H4 (cell line): Measurements from ENCODE around the gene SORCS2. TPM values are rescaled to one million over a fixed set of nuclear protein-coding genes. Genes with fewer than 3 reads are reported as not detected.
"Not testable (repeated sequence)": the region's sequence is repeated elsewhere in the genome, so short reads cannot be mapped to it uniquely, and the experiment has no call there.

Experiments
- DNase-seq: peaks from one replicate; pipeline ENCODE4 v3.0.0-alpha.2; 2015; ENCODE audit warnings: low spot score
- total RNA-seq: library from RNA; depleted of rRNA; stranded (reverse); fragments of >200 nt; shearing (Covaris generic); gene quantifications from 2 replicates; pipeline ENCODE4 v1.2.3, GENCODE V29; 2014

The SORCS2 gene
- total RNA-seq, 1 experiment from 2014 or later = 0.02 TPM

DNA sequence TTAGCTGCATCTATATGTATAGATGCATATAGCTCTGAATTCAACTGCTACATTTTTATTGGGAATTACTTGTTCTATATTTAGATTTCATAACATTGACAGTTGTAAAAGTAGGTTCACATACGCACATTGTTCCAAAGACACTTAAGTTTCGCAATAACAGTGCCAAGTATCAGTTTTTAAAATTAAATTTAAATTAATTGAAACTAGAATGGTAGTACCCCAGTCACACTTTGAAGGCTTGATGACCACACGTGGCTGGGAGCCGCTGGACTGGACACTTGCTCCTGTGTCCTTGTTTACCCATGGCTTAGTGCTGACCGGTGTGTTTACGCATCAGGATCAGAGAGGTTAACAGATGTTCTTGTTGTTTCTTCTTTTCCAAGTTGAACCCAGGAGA is 383.1 kb downstream of the SORCS2 start:
- DNase-seq = no peak

DNA sequence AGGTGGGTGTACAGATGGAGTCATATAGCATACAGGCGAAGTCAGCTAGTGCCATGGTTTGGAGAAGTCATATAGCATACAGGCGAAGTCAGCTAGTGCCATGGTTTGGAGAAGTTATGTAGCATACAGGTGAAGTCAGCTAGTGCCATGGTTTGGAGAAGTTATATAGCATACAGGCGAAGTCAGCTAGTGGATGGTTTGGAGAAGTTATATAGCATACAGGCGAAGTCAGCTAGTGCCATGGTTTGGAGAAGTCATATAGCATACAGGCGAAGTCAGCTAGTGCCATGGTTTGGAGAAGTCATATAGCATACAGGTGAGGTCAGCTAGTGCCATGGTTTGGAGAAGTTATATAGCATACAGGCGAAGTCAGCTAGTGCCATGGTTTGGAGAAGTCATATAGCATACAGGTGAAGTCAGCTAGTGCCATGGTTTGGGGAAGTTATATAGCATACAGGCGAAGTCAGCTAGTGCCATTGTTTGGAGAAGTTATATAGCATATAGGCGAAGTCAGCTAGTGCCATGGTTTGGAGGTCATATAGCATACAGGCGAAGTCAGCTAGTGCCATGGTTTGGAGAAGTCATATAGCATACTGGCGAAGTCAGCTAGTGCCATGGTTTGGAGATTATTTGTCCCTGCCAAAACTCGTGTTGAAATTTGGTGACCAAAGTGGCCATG is 385.2 kb downstream of the SORCS2 start:
- not testable (repeated sequence) for DNase-seq

DNA sequence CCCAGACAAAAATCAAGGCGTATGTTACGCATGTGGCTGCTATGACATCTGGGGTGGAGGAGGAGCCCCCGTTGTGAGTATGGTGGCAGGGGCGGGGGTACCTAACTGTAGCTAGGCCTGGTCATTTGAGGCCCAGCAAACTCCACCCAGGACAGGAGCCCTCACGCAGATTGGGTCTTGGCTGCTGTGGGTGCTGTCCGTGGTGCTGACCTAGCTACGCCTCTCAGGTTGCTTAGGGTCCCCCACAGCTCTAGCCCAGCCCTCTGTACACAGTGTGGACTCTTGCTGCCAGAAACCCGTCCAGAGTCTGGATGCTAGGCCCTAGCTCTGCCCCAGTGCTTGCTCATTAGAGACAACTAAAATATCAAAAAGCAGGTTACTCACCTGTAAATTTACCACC is 389.1 kb downstream of the SORCS2 start:
- DNase-seq = no peak

DNA sequence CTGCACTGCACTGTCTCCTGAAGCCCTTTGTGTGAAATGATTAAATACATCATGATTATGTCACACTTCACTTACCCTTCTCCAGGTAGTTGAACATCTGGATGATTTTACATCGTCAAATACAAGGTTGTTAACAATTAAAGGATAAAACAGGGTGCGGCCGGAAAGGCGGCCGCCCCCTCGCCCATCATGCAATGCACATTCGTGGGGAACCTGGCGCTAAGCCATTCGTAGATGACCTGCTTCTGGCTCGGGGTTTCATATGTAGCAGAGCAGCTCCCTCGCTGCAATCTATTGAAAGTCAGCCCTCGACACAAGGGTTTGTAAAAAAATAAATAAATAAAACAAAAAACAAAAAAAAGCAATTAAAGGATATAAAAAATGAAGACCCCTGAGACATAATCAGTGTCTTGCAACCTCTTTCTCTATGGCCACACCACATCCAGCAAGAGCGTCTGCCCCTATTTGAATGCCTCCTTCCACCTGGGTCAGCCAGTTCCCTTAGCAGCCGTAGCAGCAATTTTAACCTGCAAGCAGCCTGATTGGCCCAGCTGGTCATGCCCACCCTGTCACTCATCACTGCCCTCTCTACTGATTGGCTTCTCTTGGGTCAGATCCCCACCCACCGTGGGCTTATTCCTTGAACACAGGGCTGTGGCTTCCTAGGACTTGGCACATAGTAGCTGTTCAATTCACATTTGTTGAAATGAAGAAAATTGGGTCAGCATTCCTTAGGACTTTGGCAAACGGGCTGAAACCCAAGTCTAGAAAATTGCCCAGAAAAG is 390.2 kb downstream of the SORCS2 start:
- no peak for DNase-seq

DNA sequence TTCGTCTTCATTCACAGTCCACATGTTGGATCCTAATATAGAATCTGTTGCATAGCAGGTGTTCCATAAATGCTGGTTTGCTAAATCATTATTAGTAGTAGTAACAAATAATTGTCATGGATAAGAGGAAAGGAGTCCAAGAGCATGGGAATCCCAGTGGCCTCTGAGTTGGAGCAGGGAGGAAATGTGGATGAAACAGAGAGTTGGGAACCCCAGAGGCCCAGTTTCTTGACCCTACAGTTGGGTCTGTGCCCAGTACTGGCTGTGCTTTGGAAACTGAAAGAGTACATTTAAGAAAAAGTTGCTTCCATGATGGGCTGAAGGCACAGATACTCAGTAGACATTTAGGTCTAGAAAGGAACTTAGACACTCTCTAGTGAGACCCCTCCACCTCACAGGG is 391.8 kb downstream of the SORCS2 start:
- no peak for DNase-seq

DNA sequence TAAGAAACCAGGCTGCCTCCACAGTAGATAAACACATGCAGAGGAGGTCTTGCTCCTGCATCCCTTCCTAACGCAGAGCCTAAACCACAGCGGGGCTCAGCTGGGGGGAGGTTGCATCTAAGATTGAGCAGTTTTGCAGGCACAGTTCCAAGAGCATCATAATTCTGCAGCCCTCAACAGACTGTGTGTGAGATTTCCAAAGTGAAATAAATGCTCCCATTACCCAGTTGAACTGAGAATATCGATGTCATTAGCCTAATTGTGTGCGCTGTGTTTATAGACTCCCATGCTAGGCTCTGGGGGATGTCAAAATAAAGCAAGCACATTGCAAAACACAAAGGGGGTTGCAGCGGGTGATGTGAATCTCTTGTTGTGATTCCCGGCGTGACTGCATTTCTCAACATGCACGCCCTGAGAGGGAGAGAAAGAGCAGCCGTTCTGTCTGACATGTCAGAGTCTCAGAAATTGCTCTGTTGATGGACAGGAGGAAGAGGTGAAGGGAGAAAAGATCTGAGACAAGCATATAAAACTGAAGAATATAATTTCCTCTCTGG is 392.3 kb downstream of the SORCS2 start:
- no peak for DNase-seq

DNA sequence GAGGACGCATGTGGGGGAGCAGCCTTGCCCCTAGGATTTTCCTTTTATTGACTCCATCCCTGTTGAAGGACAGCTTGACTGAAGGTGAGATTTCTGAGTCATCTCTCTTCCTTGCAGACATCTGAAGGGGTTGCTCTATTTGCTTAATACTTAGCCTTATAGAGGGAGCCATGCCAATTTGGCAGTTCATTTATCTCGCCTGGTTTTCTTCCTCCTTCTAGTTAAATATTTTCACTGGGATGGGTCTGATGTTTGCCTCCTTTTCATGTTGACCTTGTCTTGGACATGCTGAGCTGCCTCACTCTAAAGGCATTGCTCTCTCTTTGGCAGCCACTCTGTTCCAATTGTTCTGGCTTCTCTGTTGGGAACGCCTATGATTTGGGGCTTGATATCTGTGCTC is 393.4 kb downstream of the SORCS2 start:
- no peak for DNase-seq

DNA sequence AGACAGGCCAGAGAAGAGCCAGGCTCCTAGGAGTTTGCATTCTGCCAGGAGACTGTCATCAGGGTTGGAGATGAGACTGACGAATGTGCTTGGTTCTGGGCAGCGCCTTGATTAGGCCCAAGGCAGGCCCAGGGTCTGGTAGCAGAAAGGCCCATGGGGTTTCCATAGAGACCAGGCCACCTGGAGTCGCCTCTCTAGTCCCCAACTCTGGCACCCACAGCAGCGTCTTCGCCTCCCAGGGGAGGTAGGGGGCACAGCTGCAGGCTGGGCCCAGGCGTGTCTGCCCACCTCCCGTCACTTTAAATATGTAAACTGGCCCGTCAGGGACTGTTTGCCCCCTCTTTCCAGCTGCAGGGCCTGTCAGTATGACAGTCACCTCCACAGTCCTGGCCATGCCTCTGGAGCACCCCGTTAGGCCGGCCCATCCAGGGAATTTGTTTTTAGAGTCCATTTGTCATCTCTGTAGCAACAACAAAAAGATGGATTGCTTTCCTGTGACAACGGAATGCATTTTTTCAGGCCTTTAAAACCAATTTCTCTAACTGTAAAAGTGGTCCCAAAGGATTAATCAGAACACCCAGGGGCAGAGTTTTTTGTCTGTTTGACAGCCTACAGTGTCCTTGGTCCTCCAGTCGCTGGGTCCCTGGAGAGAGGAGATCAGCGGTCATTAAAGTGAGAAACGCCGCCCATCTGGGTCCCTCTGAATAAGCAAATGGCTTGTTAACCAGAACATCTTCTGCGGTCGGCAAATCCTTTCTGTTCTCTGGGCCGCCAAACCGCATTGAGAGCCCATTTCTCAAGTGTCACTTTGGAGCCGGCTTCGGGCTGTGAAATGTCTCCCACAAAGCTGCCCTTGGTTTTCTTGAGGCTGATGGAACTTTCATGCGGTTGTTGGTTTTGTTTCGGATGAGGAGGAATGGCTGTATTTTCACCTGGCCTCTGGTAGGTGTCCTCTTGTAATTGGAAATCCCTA is 395.4 kb downstream of the SORCS2 start:
- no peak for DNase-seq

DNA sequence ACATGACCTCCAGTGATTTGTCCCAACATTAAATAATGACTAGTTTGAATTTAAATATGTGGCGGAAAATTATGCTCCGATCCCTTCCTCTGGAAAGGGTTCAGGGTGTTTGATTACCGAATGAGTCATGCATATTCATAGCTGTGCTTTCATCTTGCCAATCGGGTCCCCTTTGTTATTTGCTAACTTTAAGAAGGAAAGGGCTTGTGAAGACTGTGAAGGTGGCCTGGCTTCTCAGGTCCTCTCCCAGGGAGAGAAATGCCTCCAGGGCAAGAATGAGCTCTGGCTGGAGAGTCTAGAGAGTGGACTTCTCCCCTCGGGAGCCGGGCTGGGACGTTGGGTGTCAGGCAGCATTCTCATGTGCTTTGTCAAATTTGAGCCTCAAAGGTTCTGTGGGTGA is 397.9 kb downstream of the SORCS2 start:
- no peak for DNase-seq

DNA sequence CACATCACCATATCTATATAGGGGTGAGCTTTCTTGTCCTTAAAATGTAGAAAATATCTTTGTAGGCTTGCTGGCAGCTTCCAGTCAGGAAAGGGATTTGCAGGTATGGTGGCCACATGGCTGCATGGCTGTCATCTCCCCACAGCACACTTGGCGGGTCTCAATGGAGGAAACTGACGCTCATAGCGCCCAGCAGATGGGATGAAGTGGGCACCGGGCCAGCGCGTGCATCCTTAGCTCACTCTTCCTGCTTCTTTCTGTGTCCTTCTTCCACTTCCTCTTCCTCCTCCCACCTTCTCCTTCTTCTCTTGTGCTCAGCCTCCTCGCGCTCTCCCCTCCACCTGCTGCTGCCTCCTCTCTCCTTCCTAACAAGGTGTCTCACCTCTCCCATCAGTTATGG is 398.6 kb downstream of the SORCS2 start:
- DNase-seq = no peak

DNA sequence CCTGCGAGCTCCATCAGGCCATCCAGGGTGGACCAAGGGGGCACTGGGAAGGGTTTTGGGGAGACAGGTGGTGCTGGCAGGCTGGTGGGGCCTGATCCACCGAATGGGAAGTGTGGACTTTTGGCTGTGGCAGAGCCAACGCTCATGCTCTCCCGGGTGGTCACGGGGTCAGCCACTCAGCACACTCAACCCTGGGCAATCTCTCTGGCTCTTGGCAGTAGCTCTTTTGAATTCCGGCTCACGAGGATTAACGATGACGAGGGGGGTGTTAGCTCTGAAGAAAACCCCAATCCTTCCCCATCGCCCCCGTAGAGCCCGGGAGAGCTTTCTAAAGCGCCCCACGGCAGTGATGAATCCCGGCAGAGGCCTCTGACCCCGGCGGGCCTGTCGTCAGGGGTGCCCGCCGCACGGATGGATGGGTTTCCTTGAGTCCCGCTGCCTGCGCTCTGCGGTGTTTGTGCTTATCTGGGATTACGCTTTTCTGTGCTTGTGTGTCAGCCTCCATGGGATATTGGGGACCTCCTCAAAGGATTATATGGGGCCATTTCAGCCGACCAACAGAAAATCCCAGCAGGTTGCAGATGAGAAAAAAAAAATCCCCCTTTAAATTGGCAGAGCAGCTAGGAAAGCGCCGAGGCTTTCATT is 399.2 kb downstream of the SORCS2 start:
- DNase-seq = no peak

DNA sequence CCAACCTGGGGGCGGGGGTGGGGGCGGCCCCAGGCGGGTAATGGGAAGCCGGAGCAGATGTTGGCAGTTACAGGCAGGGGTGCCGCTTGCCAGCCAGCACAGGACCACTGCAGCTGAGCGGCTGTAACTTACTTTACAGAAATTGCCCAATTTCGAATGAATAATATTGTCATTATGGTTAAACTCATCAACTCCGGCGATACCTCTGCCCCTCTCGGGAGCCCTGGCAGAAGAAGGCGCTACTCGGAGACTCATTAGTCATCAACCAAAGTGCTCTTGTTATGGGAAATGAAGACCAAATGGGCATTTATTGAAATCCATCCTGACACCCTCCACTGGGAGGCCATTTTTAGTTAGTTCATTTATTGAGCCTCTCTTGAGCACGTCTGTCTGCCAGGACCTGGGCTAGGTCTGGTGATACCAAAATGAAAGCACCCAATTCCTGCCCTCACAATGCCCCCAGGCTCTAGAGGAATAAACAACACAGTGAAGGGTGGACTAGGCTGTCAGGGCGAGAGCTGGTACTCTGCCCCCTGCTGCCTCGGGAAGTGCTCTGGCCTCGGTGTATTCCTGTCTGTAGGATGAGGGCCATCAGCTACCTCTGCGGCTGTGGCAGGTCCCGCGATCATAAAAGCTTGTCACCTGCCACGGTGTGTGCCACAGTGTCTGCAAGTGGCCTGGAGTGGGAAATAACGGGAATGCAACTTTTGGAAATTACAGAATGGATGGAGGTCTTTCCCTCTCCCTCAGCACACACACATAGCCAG is 401.5 kb downstream of the SORCS2 start:
- DNase-seq = no peak

DNA sequence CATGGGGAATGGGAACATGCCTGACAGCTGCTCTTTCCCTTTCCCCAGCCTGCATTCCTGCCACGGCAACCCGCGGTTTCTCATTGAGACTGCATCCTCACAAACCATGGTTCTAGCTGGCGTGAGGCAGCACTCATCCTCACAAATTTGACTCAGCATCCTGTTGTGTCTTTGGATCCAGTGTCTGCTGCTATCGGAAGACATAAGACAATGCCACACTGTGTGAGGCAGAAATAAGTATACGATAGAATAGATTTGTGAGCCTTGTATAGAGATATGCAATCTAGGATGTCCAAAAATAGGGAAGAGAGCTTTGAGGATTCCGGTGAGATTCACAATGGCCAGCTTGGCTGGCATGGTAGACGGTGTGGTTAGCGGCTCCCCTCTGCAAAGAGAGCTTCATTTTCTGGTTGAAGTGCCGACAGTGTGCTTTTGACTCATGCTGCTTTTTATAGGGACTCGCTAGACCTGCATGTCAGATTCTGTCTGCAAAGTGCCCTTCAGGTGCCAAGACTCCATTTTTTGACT is 403.7 kb downstream of the SORCS2 start:
- DNase-seq = no peak

DNA sequence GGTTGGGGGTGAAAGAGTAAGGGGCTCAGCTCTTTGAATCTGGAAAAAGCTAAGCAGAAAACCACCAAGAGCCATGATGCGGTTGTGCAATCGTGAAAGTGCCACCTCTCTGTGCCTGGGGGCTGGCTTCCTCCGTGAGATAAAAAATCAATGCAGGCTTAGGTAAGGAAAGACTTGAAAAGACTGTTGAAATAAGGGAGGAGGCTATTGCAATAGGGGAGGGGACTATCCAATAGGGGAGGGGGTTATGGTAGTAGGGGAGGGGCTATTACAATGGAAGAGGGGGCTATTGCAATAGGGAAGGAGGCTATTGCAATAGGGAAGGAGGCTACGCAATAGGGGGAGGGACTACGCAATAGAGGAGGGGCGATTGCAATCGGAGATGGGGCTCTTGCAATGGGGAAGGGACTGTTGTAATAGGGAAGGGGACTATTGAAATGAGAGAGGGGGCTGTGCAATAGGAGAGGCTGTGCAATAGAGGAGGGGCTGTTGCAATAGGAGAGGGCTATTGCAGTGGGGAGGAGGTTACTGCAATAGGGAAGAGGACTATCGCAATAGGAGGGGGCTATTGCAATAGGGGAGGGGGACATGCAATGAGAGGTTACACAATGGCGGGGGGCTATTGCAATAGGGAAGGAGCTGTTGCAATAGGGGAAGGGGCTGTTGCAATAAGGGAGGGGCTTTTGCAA is 404.7 kb downstream of the SORCS2 start:
- DNase-seq = no peak

DNA sequence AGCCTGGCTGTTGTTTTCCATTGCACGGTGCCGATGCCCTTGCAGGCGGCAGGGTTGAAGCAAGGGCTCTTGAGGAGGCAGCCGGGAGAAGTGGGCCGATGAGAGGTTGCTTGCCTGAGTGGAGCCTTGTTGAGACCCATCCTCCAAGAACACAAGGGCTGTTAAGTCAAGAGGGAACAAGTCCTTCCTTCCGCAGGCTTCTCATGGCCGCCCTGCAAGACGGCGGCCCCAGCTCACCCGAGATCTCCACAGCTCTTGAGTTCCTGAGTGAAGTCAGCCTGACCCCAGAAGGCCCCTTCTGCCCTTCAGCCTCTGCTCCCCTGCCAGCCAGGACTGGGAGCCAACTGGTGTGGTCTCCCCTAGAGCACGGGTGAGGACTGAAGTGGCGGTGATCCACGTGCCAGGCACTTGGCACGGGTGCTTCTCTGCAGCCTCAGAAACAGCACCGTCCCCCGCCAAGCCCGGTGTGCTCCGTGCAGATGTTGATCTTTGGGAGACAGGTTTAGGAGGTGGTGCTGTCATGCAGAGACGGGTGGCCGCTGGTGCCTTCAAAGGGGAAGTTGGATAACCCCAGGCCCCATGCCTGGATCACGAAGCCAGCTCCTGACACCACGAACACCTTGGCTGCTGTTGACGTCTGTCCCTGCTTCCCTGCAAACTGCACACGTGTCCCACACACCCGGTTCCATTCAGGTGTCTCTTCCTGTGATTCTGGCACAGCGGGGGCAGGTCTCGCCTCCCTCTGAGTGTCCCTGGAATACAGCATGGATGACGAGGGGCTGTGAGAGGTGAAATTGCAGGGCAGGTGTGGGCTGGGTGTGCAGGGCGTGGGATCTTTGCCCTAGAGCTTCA is 406.8 kb downstream of the SORCS2 start:
- DNase-seq = no peak

DNA sequence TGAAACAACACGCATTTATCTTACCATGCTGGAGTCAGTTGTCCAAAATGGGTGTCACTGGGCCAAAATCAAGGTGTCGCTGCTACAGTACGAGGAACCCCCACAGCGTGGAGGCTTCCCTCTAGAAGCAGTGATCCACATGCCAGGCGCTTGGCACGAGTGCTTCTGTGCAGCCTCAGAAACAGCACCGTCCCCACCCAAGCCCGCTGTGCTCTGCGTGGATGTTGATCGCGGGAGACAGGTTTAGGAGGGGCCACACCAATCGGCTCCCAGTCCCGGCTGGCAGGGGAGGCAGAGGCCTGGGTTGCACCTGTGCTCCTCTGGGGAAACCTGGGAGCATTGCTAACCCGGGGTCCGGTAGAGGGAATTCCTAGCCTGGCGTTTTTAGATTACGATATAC is 407.9 kb downstream of the SORCS2 start:
- no peak for DNase-seq

DNA sequence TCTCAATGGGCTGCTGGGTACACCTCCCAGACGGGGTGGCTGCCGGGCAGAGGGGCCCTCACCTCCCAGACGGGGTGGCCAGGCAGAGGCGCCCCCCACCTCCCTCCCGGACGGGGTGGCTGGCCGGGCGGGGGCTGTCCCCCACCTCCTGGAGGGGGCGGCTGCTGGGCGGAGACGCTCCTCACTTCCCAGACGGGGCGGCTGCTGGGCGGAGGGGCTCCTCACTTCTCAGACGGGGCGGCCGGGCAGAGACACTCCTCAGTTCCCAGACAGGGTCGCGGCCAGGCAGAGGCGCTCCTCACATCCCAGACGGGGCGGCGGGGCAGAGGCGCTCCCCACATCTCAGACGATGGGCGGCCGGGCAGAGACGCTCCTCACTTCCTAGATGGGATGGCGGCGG is 409.8 kb downstream of the SORCS2 start:
- not testable (repeated sequence) for DNase-seq

DNA sequence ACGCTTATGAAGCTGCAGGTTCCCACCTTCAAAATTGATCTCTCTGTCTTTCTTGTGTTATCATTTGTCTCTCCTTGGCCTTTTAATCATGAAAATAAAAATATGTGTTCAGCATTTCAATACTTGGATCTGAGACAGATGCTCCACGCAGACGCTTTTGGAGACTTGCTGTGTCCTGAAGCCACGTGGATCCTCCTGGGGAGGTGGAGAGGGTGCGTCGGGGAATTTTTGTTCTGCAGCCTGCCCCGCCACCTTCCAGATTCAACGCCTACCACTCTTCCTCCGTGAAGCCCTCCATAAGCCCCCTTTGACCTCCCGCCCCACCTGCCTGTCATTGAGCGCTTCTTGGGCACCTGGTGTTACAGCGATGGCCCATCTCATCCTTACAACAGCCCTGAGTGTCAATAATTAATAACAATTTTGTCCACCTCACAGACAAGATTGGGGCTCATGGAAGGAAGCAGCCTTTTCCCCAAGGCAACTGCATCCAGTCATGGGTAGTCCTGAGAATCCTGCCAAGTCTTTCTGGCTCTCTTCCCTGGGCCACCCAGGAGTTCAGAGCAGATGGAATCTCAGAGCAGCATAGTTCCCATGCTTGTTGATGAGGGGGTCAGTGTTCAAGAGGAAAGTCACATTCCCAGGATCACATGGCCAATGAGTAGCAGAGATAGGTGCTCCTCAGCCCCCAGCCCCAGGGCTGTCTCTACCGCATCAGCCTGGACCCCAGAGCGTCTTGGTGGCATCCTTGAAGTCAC is 415.0 kb downstream of the SORCS2 start:
- DNase-seq = no peak
